Anterior cingulate cortex (tissue), 58 donors: ENCODE measurements around the gene AMPH.
A peak's percentile ranks its signal among the peaks of the same experiment; 100 is the strongest.

Experiments used
- DNase-seq, 58 donors: peaks; one replicate each; lab custom pipeline; 2025; lab: John Stamatoyannopoulos, UW

Gene AMPH

DNA sequence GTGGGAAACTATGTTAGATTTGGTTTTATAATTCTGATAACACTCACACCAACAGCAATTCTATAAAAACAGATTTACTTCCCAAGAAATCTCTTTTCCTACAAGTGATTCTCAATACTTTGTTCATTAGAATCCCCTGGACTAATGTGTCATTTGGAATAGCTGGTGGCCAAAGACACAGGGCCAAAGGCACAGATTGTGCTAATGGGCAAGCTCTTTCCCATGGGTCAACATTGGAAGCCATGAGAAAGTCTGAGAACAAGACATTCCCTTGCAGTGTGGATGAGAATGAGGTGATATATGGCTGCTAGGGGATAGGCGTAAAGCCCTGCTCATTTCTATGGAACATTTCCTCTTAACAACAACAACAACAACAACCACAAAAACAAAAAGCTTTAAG is 153.8 kb downstream of the AMPH start:
- no peak for DNase-seq

DNA sequence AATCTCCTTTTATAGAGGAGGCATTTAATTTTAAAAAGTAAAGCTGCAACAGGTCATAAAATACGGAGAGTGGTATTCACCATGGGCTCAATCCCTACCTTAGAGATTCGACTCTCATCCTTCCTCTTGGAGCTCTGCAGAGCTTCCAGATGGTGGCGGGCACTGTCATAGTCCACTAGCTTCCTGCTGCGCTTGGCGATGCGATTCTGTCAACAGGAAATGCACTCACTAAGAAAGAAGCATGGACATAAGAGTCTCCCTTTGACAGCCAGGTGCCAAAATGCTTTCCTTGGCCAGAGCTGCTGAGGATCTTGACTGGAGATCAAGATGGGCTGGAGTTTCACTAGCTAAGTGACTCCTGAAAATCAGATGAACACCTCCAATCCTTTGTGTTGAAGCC is 154.4 kb downstream of the AMPH start:
- DNase-seq: no peak

DNA sequence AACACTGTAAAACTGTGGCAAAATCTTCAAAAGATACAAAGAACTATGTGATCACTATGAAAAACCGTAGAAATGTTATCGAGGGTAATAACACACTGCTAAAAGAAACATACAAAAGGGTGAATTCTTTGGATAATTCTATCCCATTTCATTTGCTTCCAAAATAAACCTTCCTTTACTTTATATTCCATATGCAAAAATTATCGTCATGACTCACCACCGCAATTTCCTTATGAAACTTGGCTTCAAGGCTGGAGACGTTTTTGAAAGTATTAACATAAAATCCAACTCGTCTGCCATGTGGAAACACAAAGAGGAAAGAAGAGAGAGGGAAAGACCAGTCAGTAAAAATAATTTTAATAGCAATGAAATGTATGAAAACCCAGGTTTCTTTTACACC is 165.2 kb downstream of the AMPH start:
- no peak for DNase-seq

DNA sequence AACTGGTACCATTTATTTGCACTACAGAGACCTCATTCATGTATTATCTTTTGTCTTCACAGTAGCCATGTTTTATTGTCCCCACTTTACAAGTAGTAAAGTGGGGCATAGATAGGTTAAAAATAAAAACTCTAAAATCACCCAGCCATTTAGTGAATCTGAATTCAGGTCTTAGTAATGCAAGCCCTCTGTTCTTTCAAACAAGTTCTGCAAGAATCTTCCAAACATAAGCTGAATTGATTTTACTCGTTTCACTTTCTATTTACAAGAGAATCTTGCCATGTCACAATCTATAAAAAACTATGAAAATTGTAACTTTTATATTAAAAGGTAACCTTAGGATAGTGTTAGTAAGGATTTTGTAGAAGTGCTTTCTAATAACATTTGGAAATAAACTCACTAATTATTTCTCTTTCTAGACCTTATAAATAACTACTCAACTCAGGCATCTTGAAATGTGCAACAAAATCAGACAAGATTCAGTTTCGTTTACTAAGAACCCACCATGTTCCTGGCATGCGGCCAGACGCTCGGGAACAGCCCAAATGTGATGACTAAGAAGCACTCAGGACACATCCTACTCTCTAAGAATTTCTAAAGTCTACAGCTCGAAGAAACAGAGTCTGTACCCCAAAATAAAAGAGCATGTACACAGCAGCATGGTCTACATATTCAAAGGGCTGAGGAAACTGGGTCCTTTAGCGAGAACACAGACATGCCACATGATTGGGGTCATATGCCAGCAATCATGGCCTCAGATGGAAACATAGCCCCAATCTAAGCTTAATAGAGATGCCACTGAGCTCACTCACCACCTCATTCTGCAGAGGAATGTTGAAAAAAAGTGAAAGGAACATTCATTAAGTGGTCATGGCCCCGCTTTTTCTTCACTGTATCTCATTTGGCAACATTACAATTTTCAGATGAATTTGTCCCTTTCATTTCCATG is 167.6 kb downstream of the AMPH start:
- peak in 40 of 58 donors; percentile 3 to 79 (median 22) for DNase-seq

DNA sequence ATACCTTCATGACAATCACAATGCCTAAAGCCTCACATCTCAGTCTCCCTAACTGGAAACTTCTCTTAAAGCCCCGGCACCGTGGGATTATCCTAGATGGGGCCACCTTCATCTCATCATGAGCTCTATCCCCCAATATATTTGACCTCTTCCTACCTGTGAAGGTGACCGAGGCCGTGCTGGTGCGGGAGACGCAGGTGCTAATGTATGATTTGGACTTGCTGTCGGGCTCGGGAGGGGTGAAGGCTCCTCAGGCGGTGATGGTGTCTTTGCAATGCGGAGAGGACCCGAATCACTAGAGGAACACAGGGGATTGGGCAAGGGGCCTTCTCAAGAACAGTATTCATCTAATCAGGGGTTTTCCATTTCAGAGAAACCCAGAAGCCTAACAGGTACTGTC is 168.4 kb downstream of the AMPH start:
- DNase-seq: no peak

DNA sequence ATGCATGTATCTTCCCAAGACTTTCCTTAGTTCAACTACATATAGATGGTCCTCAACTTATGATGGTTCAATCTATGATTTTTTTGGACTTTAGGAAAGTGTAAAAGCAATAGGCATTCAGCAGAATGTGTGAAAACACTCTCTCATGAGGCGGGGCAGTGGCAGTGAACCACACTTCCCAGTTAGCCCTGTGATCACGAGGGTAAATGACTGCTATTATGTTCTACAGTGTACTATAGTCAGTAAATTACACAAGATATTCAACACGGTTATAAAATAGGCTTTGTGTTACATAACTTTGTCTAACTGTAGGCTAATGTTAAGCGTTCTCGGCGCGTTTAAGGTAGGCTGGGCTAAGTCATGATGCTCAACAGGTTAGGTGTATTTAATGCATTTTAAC is 169.3 kb downstream of the AMPH start:
- no peak for DNase-seq

DNA sequence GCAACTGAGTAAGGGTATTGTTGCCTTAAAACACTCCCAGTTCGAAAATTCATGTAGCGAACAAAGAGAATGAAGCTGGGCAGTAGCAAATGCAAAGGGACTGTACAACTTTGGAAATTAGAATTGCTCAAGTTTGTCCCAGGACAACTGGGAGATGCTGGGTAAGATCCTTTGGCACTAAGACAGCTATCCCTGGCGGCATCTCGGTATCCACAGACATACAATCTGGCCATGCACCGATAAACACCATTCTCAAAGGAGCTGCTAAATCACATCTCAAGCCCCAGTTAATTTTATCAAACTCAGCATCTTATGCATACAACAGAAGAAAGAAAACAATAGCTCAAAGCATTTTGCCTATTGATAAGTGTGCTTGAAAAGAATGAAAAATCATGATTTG is 177.3 kb downstream of the AMPH start:
- DNase-seq: no peak

DNA sequence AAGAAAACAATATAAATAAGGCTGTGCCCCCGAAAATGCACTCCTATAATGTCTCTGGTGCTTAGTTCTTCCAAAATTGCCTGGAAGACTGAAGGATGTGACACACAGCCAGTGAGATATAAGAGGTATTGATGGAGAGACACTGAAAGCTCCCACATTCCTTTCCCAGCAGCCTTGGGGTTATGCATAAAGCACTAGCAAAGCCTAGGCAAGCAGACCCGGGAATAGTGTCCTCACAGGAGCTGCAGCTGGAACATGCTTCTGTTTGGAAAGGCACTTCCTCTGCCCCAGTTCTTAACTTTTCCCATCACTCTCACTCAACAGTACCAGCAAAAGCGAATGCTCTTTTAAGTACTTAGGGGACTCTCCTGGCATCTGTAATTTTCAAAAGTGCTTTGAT is 178.0 kb downstream of the AMPH start:
- no peak for DNase-seq

DNA sequence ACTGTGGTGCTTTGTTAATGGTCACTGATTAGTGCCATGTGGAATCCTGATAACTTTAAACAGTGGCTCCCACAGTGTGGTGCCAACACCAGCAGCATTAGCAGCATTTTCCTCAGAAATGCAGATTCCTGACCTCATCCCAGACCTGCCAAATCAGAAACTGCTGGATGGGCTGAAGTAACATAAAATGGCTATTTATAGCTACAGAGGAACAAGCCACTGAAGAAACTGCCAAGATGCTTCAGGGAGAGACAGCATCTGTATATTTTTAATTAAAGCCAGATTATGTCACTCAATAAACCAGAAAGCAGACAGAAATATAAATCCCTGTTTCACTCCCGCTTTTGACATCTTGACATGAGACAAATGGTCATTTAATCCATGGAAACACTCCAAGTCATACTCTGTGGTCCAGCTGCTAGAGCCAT is 178.5 kb downstream of the AMPH start:
- DNase-seq: no peak

DNA sequence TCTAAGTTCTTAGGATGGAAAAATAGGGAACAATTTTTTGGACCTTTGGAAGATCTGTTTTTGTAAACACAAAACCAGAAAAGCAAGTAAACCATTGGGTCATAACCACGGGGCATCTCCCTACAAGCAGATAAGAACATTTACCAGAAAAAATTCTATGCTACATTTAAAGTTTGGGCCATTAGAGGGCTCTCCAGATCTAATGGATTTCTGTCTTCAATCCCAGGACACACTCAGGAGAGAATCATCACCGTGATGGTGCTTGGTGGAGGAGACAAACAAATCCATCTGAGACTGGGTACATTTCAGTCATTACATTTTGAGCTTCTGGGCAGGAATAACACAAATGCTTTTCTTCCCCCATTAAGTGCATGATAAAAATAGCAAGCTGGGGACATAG is 179.3 kb downstream of the AMPH start:
- DNase-seq: no peak

DNA sequence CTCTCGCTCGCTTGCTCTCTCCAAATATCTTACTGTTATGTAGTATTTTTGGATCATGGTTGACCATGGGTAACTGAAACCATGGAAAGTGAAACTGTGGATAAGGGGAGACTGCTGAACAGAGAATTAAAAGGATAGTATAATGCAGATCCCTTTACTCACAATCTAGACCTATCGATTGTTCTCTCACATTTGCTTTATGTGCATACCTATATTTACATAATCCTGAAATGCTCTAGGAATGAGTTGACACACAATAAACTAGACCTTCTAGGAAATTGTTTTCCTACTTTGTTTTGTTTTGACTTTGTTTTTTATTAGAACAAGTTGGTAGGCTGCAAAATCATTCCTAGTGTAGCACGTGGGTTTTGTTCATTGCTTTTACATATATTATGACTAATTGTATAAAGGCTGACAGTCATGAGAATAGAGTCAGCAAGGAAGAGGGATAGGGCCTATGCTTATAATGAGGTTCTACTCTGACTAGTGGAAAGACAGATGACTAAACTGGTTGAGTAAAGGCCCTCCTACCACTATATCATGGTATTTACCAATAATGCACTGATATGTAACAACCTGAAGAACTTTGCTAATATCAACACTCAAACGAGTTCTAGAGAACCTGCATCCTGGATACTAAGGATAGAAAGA is 182.5 kb downstream of the AMPH start:
- DNase-seq: no peak

DNA sequence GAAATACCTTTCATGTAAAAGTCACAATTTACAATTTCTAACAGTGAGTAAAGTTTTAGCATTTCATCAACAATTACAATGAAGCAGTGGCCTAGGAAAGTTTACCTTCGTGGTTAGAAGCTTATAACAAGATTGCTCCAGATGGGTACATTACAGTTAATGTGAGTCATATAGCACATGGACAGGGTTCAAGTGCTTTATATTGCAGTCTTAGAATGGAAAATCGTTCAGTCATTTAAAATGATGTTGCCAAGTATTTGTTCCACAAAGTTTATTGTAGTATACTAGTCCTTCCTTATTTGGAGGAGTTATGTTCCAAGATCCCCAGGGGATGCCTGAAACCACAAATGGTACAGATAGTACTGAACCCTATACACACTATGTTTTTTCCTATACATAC is 183.1 kb downstream of the AMPH start:
- no peak for DNase-seq

DNA sequence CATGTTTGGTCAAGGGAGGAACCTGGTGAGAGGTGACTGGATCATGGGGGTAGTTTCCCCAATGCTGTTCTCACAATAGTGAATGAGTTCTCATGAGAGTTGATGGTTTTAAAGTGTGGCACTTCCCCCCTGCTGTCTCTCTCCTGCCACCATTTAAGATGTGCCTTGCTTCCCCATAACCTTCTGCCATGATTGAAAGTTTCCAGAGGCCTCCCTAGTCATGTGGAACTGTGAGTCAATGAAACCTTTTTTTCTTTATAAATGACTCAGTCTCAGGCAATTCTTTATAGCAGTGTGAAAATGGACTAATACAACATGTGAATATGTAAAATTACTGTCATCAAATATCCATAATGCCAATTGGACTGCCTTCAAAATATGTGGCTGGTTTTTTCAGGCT is 192.2 kb downstream of the AMPH start:
- no peak for DNase-seq

DNA sequence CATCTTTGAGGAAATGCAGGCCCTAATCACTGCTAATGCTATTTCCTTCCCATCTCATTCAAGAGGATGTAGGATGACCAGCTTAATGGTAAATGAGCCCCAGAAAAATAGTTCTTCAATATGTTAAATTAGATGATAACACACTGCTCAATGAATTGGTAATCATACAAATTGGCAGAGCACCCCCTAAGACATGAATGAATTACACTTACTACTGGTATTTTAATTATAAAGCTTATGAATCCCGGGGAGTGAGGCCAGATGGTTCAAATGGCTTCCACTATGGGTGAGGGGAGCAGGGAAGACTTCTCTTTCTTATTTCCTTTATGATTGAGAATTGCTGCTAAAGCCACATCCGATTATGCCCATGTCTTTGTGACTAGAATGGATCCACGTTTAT is 198.5 kb downstream of the AMPH start:
- no peak for DNase-seq

DNA sequence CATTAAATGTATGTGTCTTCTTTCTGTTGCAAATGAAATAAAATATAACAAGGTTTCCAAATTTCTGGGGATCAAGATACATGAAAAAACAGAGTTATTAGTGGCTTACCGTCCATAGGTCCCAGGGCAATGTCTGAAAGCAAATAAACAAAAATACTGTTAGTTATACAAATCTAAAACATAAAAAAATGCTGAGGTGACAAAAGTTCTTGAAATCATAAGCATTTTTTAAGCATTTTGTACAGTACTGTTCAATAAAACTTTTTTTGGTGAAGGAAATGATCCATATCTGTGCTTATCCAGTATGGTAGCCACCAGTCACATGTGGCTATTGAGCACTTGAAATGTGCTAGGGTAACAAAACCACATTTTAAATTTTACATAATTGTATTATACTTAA is 199.1 kb downstream of the AMPH start:
- DNase-seq: no peak

DNA sequence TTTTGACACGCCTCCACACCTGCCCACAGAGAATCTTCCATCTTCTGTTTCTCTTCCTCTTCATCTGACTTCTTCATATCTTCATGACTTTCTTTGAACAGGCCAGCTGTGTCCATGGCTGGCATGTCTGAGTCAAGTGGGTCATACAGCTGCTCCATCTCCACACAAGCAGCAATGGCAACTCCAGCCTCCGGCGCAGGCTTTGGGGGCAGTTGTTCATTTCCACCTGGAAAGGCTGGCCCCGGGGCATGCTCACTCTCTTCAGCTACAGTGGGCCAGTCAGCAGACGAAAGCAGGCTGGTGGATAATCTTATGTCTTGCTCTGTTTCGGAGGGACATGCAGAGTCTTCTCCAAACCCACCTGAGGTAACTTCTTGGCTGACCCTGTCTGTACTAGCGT is 202.1 kb downstream of the AMPH start:
- DNase-seq: no peak

DNA sequence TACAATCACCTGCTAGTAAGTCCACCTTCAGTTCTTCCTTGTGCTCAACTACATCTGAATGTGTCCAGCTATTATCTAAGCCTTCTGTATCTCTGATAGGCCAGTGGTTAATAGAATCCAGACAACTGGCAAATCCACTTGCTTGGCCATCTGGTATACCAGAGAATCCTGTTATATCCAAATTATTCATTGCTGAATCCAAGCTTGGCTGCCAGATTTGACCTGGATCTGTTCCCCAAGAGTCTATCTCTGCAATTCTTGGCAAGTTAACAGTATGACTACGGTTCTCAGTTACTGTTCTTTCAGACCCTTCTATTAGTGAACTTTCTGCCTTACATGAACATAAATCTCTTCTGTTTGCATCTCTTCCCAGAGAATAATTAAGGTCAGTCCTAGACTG is 203.1 kb downstream of the AMPH start:
- DNase-seq: peak in 6 of 58 donors; percentile 1 to 42 (median 8)

DNA sequence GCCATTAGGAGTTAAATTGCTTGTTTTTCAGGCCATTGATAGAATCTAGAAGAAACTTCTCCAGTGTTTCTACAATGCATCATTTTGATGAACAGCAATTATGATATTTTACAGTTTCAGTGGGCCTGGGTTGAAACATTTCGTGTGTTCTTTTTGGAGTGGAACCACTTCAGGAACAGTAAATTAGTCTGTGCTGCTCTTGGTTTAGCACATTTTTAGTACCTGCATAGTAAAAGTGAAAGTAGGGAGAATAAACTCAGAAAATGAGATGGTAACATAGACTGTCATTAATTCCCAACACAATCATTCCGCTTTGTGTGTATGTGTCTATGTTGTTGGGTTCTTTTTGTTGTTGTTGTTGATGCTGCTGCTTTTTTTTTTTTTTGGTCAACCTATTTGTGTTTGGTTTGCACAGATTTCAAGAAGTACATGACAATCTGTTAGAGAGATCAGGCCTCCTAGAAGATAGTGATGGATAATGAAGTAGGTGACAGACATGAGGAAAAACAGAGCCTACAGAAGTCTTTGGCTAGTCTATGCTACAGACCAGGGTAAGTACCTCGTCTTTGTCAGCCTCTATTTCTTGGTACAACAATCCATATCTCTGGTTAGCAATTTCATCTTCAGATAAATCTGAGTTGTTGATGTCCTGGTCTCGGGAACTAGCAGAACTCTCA is 203.8 kb downstream of the AMPH start:
- DNase-seq: no peak

DNA sequence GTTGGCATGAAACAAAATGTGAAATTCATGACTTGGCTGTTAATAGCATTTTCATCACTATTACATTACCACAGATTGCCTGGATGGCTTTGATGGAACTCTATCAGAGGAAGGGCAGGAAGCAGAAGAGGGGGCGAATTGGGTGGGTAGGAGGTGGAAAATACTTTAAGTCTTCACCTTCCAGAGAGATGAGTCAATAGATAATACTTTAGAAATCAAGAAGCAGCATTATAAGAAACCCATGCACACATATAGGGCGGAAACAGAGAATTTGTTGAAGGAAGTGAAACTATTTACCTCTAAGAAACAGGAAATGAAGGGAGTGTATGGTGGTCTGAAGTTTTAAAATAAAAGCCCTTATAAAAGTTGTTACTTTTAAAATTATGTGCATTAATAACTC is 205.7 kb downstream of the AMPH start:
- no peak for DNase-seq

DNA sequence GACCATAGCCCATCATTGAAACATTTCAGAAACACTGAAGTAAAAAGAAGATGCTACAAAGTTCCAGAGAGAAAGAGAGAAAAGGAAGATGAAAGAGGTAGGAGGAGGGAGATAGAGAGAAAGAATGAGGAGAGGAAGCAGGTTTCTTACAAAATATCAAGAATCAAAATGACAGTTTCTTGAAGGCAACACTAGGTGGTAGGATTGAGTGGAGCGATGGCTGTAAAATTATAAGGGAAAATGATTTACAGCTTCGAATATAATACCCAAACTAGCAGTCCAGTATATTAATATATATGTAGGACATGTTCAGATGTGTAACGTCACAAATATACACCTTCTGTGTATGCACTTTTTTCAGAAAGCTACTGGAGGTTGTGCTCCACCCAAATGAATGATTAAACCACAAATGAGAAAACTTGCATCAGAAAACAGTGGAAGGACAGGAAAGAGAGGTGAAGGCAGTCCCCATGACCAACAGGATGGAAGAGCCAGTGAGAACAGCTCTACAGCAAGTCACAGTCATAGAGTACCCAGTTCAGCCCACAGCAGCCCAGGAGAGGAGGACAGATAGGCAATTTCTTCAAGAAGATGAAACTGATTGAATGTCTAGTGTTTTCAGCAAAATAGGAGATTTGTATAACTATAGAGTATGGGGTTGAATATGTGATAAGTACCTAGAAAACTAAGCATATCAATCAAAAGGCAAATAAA is 206.3 kb downstream of the AMPH start:
- DNase-seq: no peak

DNA sequence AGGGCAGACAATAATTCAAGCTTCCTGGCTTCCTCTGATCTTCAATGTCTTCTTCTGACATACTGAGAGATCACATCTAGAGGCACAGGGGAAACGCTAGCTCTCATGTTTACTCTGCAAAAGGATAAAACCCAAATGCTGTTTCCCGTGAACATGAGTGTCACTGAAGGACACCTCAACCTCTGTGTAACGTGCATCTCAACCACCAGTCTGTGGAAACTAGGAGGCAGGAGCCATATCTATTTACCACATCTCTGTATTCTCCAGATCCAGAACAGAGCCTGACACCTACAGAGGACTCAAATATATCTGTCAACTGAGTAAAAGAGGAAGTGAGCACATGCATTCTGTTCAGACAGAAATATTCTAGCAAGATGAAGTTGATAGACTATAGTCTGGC is 217.4 kb downstream of the AMPH start:
- DNase-seq: no peak
